IMR-90 (cell line): ENCODE measurements around the gene DLG4. TPM values are rescaled to one million over a fixed set of nuclear protein-coding genes. Genes with fewer than 3 reads are reported as not detected.

Experiments
- ATAC-seq: fragments of 200-7000 bp; cut with Tn5 transposase; 2 replicates; pipeline ENCODE4 v1.9.1; 2020; ENCODE audit warnings: low read depth, mild to moderate bottlenecking, moderate library complexity
- BruUV-seq: library from RNA; stranded (reverse); fragments of 400-500 nt; replicated peaks from 2 replicates; lab custom pipeline; 2021; lab: Mats Ljungman, UMichigan
- CTCF ChIA-PET: fragments of 300-600 bp; formaldehyde crosslinking; extraction: SDS; loops from one replicate; lab custom pipeline; 2021; ENCODE audit warnings: antibody characterized with exemption; lab: Yijun Ruan, JAX
- POLR2A ChIA-PET: fragments of 300-600 bp; sonication (Branson Sonifier 250); formaldehyde crosslinking; loops from one replicate; lab custom pipeline; 2022; ENCODE audit warnings: antibody characterized with exemption; ENCODE audit not compliant: unreplicated experiment; lab: Charles Lee
- DNase-seq: peaks from one replicate; pipeline ENCODE4 v3.0.0; 2013
- H2AFZ ChIP-seq: replicated peaks from 2 replicates; pipeline ENCODE3; 2013; ENCODE audit warnings: low read length, mild to moderate bottlenecking; ENCODE audit not compliant: poor library complexity
- H2AK5ac ChIP-seq: 2 replicates; pipeline ENCODE4 v1.6.1; 2013; ENCODE audit warnings: low read depth, low read length, inconsistent platforms
- H2AK9ac ChIP-seq: replicated peaks from 2 replicates; pipeline ENCODE3; 2013; ENCODE audit warnings: mild to moderate bottlenecking, low read depth, low read length, moderate library complexity; ENCODE audit not compliant: poor library complexity
- H2BK120ac ChIP-seq: 2 replicates; pipeline ENCODE4 v1.6.1; 2013; ENCODE audit warnings: low read depth, low read length, inconsistent platforms
- H2BK15ac ChIP-seq: 3 replicates; pipeline ENCODE4 v1.6.1; 2013; ENCODE audit warnings: low read depth, low read length, inconsistent platforms
- H2BK20ac ChIP-seq: 2 replicates; pipeline ENCODE4 v1.6.1; 2013; ENCODE audit warnings: low read depth, mild to moderate bottlenecking, inconsistent platforms, low read length, moderate library complexity
- H2BK5ac ChIP-seq: 2 replicates; pipeline ENCODE4 v1.6.1; 2013; ENCODE audit warnings: mild to moderate bottlenecking, low read depth, low read length, inconsistent platforms; ENCODE audit not compliant: poor library complexity, severe bottlenecking
- H3K14ac ChIP-seq: replicated peaks from 2 replicates; pipeline ENCODE4 v1.6.1; 2013; ENCODE audit warnings: low read depth, low read length, inconsistent platforms
- H3K18ac ChIP-seq: 2 replicates; pipeline ENCODE4 v1.6.1; 2013; ENCODE audit warnings: low read depth, low read length, control low read depth
- H3K23ac ChIP-seq: 2 replicates; pipeline ENCODE4 v1.6.1; 2013; ENCODE audit warnings: low read depth, low read length, inconsistent platforms
- H3K27ac ChIP-seq: 2 replicates; pipeline ENCODE4 v1.5.1; 2013; ENCODE audit warnings: mild to moderate bottlenecking, control low read depth, low read length; ENCODE audit not compliant: insufficient read depth
- H3K27me3 ChIP-seq: 2 replicates; pipeline ENCODE4 v1.6.1; 2013; ENCODE audit warnings: low read length; ENCODE audit not compliant: control insufficient read depth, insufficient read depth
- H3K36me3 ChIP-seq: 2 replicates; pipeline ENCODE4 v1.6.1; 2013; ENCODE audit warnings: low read length, mixed read lengths; ENCODE audit not compliant: control insufficient read depth, insufficient read depth
- H3K4ac ChIP-seq: 2 replicates; pipeline ENCODE4 v1.6.1; 2013; ENCODE audit warnings: low read depth, low read length, inconsistent platforms
- H3K4me1 ChIP-seq: 2 replicates; pipeline ENCODE4 v1.6.1; 2013; ENCODE audit warnings: low read length, mixed read lengths; ENCODE audit not compliant: control insufficient read depth, insufficient read depth
- H3K4me2 ChIP-seq: 2 replicates; pipeline ENCODE4 v1.6.1; 2013; ENCODE audit warnings: low read depth, mild to moderate bottlenecking, control low read depth, low read length, moderate library complexity
- H3K4me3 ChIP-seq: 2 replicates; pipeline ENCODE4 v1.5.1; 2013; ENCODE audit warnings: low read depth, mild to moderate bottlenecking, control low read depth, low read length, moderate library complexity; ENCODE audit not compliant: insufficient read depth
- H3K56ac ChIP-seq: 2 replicates; pipeline ENCODE4 v1.6.1; 2013; ENCODE audit warnings: low read length, inconsistent platforms; ENCODE audit not compliant: insufficient read depth; ENCODE audit errors: extremely low read depth
- H3K79me1 ChIP-seq, 2 experiments: 2 replicates each; pipeline ENCODE4 v1.6.1; 2013; ENCODE audit warnings: low read length in 2 of 2, inconsistent platforms in 1 of 2, low read depth in 1 of 2
- H3K9ac ChIP-seq: 2 replicates; pipeline ENCODE4 v1.6.1; 2013; ENCODE audit warnings: low read depth, low read length, control low read depth
- H3K9me1 ChIP-seq: 2 replicates; pipeline ENCODE4 v1.6.1; 2013; ENCODE audit warnings: low read length, inconsistent platforms; ENCODE audit not compliant: insufficient read depth
- H3K9me3 ChIP-seq: 2 replicates; pipeline ENCODE4 v1.6.1; 2013; ENCODE audit warnings: low read length; ENCODE audit not compliant: control insufficient read depth, insufficient read depth
- H4K20me1 ChIP-seq: 2 replicates; pipeline ENCODE4 v1.6.1; 2013; ENCODE audit warnings: low read length, inconsistent platforms; ENCODE audit not compliant: insufficient read depth
- H4K5ac ChIP-seq: 2 replicates; pipeline ENCODE4 v1.6.1; 2013; ENCODE audit warnings: mild to moderate bottlenecking, low read depth, low read length, control low read depth
- H4K8ac ChIP-seq, 2 experiments: 2 replicates each; pipeline ENCODE4 v1.6.1; 2013; ENCODE audit warnings: low read depth in 2 of 2, low read length in 2 of 2, control low read depth in 1 of 2, inconsistent platforms in 1 of 2
- H4K91ac ChIP-seq: 2 replicates; pipeline ENCODE4 v1.6.1; 2013; ENCODE audit warnings: low read depth, low read length, inconsistent platforms; ENCODE audit not compliant: insufficient read depth
- CEBPB ChIP-seq: IDR thresholded peaks from 2 replicates; pipeline ENCODE4 v1.6.1; 2012; ENCODE audit warnings: low read depth, low read length, improper control_type of control experiment
- CHD1 ChIP-seq: IDR thresholded peaks from 2 replicates; pipeline ENCODE4 v1.6.1; 2012; ENCODE audit warnings: low read depth, low read length, improper control_type of control experiment
- CTCF ChIP-seq: conservative IDR thresholded peaks from 2 replicates; pipeline ENCODE4 v1.5.1; 2012; ENCODE audit warnings: mild to moderate bottlenecking, low read depth, low read length, improper control_type of control experiment
- FOS ChIP-seq: fragments of 150-350 bp; IDR thresholded peaks from 2 replicates; pipeline ENCODE4 v1.6.1; 2016; ENCODE audit warnings: low read depth, low read length
- MAFK ChIP-seq: IDR thresholded peaks from 2 replicates; pipeline ENCODE4 v1.6.1; 2012; ENCODE audit warnings: low read depth, low read length, improper control_type of control experiment
- NFE2L2 ChIP-seq: fragments of 150-350 bp; IDR thresholded peaks from 2 replicates; pipeline ENCODE4 v1.6.1; 2016; ENCODE audit warnings: low read depth, mild to moderate bottlenecking, low read length
- POLR2A ChIP-seq: IDR thresholded peaks from 2 replicates; pipeline ENCODE4 v1.6.1; 2012; ENCODE audit warnings: mild to moderate bottlenecking, low read depth, low read length
- RAD21 ChIP-seq: IDR thresholded peaks from 2 replicates; pipeline ENCODE4 v1.6.1; 2012; ENCODE audit warnings: low read length, improper control_type of control experiment
- RCOR1 ChIP-seq: IDR thresholded peaks from 2 replicates; pipeline ENCODE4 v1.6.1; 2012; ENCODE audit warnings: mild to moderate bottlenecking, low read length, improper control_type of control experiment; ENCODE audit not compliant: insufficient replicate concordance
- SMC3 ChIP-seq: fragments of 150-350 bp; IDR thresholded peaks from 2 replicates; pipeline ENCODE4 v1.6.1; 2016; ENCODE audit warnings: low read depth, mild to moderate bottlenecking, antibody characterized with exemption, low read length, moderate library complexity
- USF2 ChIP-seq: fragments of 150-350 bp; IDR thresholded peaks from 2 replicates; pipeline ENCODE4 v1.6.1; 2017; ENCODE audit warnings: mild to moderate bottlenecking, antibody characterized with exemption, low read length, low read depth
- WGBS, 2 experiments: methylation state at CpG; one replicate each; pipeline versions ENCODE4 v1.1.5 to v1.1.7; 2013; ENCODE audit warnings: missing lambda C conversion rate in 2 of 2; ENCODE audit not compliant: insufficient read length in 1 of 2; ENCODE audit errors: extremely low coverage in 2 of 2; 5-methylcytosine and 5-hydroxymethylcytosine counted together
- dilution Hi-C: fragments of 300-500 bp; cut with HindIII; formaldehyde crosslinking; loops from one replicate; pipeline ENCODE4 v1.14.3; 2018; ENCODE audit warnings: low sequenced_read_pairs; ENCODE audit not compliant: unreplicated experiment
- in situ Hi-C: fragments of 300-500 bp; cut with MboI; formaldehyde crosslinking; loops from 3 replicates; pipeline ENCODE4 v1.14.3; 2019; ENCODE audit warnings: low sequenced_read_pairs, inconsistent platforms, mixed read lengths
- intact Hi-C: fragments of 100-400 bp; cut with micrococcal nuclease; formaldehyde crosslinking; loops from 2 replicates; pipeline ENCODE4 v1.10.0; 2022
- polyA plus RNA-seq, 3 experiments: library from polyadenylated mRNA; depleted of rRNA; stranded (reverse); fragments of >200 nt; gene quantifications; 2 replicates each; pipeline ENCODE4 v1.2.3, GENCODE V29; 2012; ENCODE audit warnings: low replicate concordance in 1 of 3
- total RNA-seq: library from RNA; depleted of rRNA; stranded (reverse); fragments of >200 nt; gene quantifications from 2 replicates; pipeline ENCODE4 v1.2.3, GENCODE V29; 2012

Gene DLG4
- total and polyA plus RNA-seq, 2 of the 4 experiments (the other 2 are of a cell fraction), result 8.2 to 30.5 TPM

- TF ChIP-seq USF2, result no peak
Observed at GRCh38 chr17:7220593-7221277, 1.1 kb upstream of the DLG4 start (continued).

- BruUV-seq, result no TSS peak
- ATAC-seq (no peak), DNase-seq (no peak)
- ChIA-PET POLR2A (interaction anchor here (0.6 to 1.4 kb wide), 3 partner anchors 10 to 174 kb away, joined by 3 to 5 read pairs (median 4); no protein-coding TSS in a partner anchor), CTCF (interaction anchor here (1.0 kb wide), 1 partner anchor 20 kb away, joined by 3 read pairs; the partner anchor contains the start of gene PHF23)
- Histone ChIP-seq H2BK5ac (peak overlapping the region; percentile 86), H4K20me1 (peaks cover 55% of the 10 kb centered on the region), H3K36me3 (peaks cover 33% of the 10 kb centered on the region), H2BK120ac (peak overlapping the region; percentile 86), H4K5ac (peak overlapping the region; percentile 66), H3K23ac (peak overlapping the region; percentile 81; the same call in 1 of the 2 replicates), H3K27me3 (no peaks in the 10 kb centered on the region), H3K4me2 (peak overlapping the region; percentile 72), H3K4ac (peak overlapping the region; percentile 99), H3K14ac (peak overlapping the region; percentile 90), H3K9me3 (no peaks in the 10 kb centered on the region), H2BK20ac (peak overlapping the region; percentile 18; the same call in 1 of the 2 replicates), H3K4me1 (peaks cover 24% of the 10 kb centered on the region), H3K18ac (peak overlapping the region; percentile 27; the same call in 1 of the 2 replicates), H2AK5ac (peak overlapping the region; percentile 93), H3K9me1 (peaks cover 21% of the 10 kb centered on the region; the same call in 1 of the 2 replicates), H2AFZ (peak overlapping the region; percentile 95), H3K9ac (peak overlapping the region; percentile 67), H3K27ac (peak overlapping the region; percentile 77), H4K91ac (peak overlapping the region; percentile 97), H3K56ac (peak overlapping the region; percentile 20; the same call in 1 of the 2 replicates), H4K8ac (peak overlapping the region; percentile 98 to 99), H2AK9ac (peak overlapping the region; percentile 93), H3K79me1 (peaks cover 12 to 87% of the 10 kb centered on the region in 2 experiments), H3K4me3 (peak overlapping the region; percentile 33), H2BK15ac (peak overlapping the region; percentile 78; the same call in 2 of the 3 replicates)
- in situ Hi-C loops (no loop called here), intact Hi-C loops (no loop called here), dilution Hi-C loops (no loop called here)
- 81% methylated on average over 3 of the region's 12 CpGs; no CpG with 5 or more reads in 1 of the 2 experiments for WGBS, 2 experiments
- no peak for TF ChIP-seq NFE2L2
- no peak for TF ChIP-seq CEBPB
- TF ChIP-seq RAD21, result no peak
- no peak for TF ChIP-seq SMC3
- no peak for TF ChIP-seq FOS
- no peak for TF ChIP-seq USF2
- TF ChIP-seq RCOR1, result no peak
- no peak for TF ChIP-seq POLR2A
- no peak for TF ChIP-seq CHD1
- TF ChIP-seq MAFK, result no peak
- TF ChIP-seq CTCF, result no peak
Observed at GRCh38 chr17:7219229-7219811, 316 bp downstream of the DLG4 start.
